ENCODE data around the gene ZNF397.
"Not testable (repeated sequence)": the region's sequence is repeated elsewhere in the genome, so short reads cannot be mapped to it uniquely, and the experiment has no call there.

The ZNF397 gene

GRCh38 chr18:35240664-35241447 lies at the start of gene ZNF397:
ZNF397 (plus strand) TSS chr18:35241034; CDS start chr18:35242471, 1,437 bp downstream.
- no peak for FAIRE-seq

DNA sequence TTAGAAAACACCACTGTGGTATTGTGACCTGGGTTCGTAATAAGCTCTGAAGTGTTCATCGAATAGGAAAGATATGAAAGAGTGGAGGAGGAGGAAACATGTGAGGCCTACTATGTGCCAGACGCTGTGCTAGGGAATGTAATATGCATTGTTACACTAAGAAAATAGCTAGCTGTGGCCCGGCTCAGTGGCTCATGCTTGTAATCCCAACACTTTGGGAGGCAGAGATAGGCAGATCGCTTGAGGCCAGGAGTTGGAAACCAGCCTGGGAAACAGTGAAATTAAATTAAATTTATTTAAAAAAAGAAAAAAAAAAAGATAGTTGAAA lies 49.2 kb upstream of the ZNF397 start:
- FAIRE-seq = no peak

GRCh38 chr18:35192415-35192814 lies 48.4 kb upstream of the ZNF397 start:
- no peak for FAIRE-seq

GRCh38 chr18:35193316-35193715 lies 47.5 kb upstream of the ZNF397 start:
- no peak for FAIRE-seq

DNA sequence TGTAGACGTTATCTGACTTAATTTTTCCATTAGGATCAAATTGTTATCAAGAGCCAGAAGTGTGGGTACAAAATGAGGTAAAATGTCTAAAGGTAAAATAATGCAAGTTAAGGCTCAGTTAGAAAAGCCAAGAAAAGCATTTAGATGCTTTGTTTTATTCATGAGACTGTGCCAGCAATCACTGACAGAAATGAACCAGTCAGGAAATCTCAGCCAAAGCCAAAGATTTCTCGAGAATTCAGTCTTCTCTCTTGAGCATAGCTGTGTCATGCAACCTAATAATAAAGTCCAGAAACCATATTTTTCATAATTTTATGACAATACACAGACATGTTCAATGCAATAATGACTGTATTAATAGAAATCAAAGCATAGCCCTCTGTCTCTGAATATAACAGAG lies 43.5 kb upstream of the ZNF397 start:
- no peak for FAIRE-seq

GRCh38 chr18:35201256-35201931 lies 39.4 kb upstream of the ZNF397 start:
- FAIRE-seq = no peak

- FAIRE-seq = no peak
Observed at GRCh38 chr18:35203067-35203466, 37.8 kb upstream of the ZNF397 start.

GRCh38 chr18:35205199-35205712 lies 35.6 kb upstream of the ZNF397 start:
- no peak for FAIRE-seq

DNA sequence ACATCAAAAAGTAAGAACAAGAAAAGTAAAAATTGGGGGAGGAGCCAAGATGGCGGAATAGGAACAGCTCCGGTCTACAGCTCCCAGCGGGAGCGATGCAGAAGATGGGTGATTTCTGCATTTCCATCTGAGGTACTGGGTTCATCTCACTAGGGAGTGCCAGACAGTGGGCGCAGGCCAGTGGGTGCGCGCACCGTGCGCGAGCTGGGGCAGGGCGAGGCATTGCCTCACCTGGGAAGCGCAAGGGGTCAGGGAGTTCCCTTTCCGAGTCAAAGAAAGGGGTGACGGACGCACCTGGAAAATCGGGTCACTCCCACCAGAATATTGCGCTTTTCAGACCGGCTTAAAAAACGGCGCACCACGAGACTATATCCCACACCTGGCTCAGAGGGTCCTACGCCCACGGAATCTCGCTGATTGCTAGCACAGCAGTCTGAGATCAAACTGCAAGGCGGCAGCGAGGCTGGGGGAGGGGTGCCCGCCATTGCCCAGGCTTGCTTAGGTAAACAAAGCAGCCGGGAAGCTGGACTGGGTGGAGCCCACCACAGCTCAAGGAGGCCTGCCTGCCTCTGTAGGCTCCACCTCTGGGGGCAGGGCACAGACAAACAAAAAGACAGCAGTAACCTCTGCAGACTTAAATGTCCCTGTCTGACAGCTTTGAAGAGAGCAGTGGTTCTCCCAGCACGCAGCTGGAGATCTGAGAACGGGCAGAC lies 34.9 kb upstream of the ZNF397 start:
- not testable (repeated sequence) for FAIRE-seq

DNA sequence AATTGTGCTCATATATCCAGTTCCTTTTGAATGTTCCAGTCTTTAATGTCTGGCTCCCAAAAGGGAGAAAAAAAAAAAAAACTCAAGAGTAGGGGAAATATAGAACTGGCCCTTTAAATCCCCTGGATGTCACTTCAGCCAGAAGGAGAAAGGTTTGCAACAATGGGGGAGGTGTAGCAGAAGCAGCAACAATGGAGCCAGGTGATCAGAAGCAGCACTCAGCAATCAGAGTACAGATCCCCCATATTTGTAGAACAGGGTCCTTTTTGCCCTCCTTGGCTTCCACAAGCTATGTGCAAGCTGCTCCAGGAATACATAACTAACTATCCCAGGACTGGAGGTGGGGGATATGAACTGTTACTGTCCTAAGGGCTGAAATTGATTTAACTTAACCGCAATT lies 25.8 kb upstream of the ZNF397 start:
- FAIRE-seq = no peak

- FAIRE-seq = not testable (repeated sequence)
Observed at GRCh38 chr18:35216611-35217010, 24.2 kb upstream of the ZNF397 start.

DNA sequence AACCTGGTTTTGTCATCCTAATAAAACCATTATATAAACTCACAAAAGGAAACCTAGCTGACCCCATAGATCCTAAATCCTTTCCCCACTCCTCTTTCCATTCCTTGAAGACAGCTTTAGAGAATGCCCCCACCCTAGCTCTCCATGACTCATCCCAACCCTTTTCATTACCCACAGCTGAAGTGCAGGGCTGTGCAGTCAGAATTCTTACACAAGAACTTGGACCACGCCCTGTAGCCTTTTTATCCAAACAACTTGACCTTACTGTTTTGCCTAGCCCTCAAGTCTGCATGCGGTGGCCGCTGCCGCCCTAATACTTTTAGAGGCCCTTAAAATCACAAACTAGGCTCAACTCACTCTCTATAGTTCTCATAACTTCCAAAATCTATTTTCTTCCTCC lies 21.5 kb upstream of the ZNF397 start:
- FAIRE-seq = not testable (repeated sequence)

GRCh38 chr18:35220424-35220823 lies 20.4 kb upstream of the ZNF397 start:
- no peak for FAIRE-seq

- no peak for FAIRE-seq
Observed at GRCh38 chr18:35223797-35224196, 17.0 kb upstream of the ZNF397 start.

DNA sequence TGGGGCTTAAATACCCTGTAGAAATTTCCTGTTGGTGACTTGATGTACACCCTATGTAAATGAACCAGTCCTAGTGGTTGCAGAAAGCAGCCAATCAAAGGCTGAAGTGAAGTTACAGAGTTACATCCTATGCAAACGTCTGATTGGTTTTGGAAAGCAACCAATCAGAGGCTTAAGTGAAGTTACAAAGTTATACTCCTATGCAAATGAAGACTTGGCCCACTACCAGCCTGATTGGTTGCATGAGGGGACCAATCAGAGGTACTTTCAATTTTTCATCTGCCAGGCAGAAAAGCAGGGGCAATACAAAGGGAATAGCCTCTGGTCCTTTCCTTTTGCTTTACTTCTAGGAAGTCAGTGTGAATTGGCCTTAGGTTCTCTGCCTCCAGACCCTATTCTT lies 13.6 kb upstream of the ZNF397 start:
- FAIRE-seq = no peak

DNA sequence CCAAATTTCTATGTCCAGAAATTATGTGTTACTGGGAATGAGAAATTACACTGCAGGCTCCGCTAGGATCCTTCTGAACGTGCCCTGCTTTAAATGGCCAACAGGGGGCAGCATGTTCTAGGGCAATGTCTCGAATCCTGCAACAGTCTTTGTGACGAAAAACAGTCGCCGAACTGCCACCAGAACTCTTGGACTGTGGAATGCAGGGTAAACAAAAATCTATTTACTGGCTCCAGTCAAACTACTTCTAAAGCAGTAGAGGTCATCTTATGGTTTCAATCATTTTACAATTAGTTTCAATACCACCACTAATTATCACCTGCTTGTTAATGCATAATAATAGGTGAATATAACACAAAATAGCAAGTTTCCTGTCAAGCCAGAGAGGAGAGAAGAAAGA lies 9.8 kb upstream of the ZNF397 start:
- peak; percentile 87 for FAIRE-seq

GRCh38 chr18:35236571-35237363 lies 4.1 kb upstream of the ZNF397 start:
- no peak for FAIRE-seq

GRCh38 chr18:35239314-35239713 lies 1.5 kb upstream of the ZNF397 start:
- no peak for FAIRE-seq

GRCh38 chr18:35241448-35241804 lies 592 bp downstream of the ZNF397 start:
- FAIRE-seq = no peak

DNA sequence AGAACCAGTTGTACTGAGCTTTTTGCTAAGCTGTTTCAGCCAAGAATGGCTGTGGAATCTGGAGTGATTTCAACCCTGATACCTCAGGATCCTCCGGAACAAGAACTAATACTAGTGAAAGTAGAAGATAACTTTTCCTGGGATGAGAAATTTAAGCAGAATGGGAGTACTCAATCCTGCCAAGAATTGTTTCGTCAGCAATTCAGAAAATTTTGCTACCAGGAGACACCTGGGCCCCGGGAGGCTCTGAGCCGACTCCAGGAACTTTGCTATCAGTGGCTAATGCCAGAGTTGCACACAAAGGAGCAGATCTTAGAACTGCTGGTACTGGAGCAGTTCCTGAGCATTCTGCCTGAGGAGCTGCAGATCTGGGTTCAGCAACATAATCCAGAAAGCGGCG lies 1.6 kb downstream of the ZNF397 start:
- no peak for FAIRE-seq

DNA sequence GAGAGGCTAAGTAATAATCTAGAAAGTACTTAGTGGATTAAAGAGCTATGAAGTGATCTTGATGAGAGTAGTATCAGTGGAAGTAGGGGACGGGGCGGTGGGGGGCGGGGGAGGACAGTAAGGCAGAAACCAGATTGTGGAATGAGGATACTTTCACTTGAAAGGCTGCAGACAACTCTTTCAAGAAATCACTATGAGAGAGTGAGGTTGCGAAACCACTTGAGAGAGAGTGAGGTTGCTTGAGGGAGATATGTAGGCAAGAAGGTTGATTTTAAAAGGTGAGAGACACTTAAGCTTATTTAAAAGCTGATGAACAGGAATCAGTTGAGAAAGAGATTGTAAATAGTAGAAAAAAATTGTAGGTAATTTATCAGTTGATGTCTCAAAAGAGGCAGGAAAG lies 3.8 kb downstream of the ZNF397 start:
- no peak for FAIRE-seq

- no peak for FAIRE-seq
Observed at GRCh38 chr18:35245719-35246317, 5.0 kb downstream of the ZNF397 start.

- no peak for FAIRE-seq
Observed at GRCh38 chr18:35246831-35247230, 6.0 kb downstream of the ZNF397 start.
